ENCODE data around the gene RECK.

RECK gene

GRCh38 chr9:36169166-36169565 lies 132.5 kb downstream of the RECK start, which contains the start of gene CCIN:
Gene CCIN (plus strand): TSS chr9:36169388. CDS start chr9:36169503, 115 bp downstream.
- TF ChIP-seq ELF4 (IDR thresholded peaks at IDR 0.05) = no peak
- no peak for TF ChIP-seq LEF1 (IDR thresholded peaks at IDR 0.05; ENCODE audit: borderline replicate concordance)
- TF ChIP-seq NFRKB (IDR thresholded peaks at IDR 0.05) = no peak
- no peak for TF ChIP-seq SUZ12 (IDR thresholded peaks at IDR 0.05)
- POLR2A ChIA-PET = interaction anchor here (1.7 kb wide), 1 partner anchor 21 kb away, joined by 6 read pairs; the partner anchor contains the start of gene CLTA
- CTCF ChIA-PET = interaction anchor here (0.6 kb wide), 1 partner anchor 67 kb away, joined by 3 read pairs; no protein-coding TSS in a partner anchor
- DNase-seq (ENCODE audit: extremely low spot score) = no peak

- DNase-seq (ENCODE audit: extremely low spot score) = no peak
- POLR2A ChIA-PET = interaction anchor here (1.7 kb wide), 1 partner anchor 21 kb away, joined by 6 read pairs; the partner anchor contains the start of gene CLTA
- TF ChIP-seq L3MBTL2 (conservative IDR thresholded peaks at IDR 0.05) (no peak), HDGF (IDR thresholded peaks at IDR 0.05; ENCODE audit: borderline replicate concordance) (no peak), PKNOX1 (IDR thresholded peaks at IDR 0.05) (no peak), NFRKB (IDR thresholded peaks at IDR 0.05) (no peak), TARDBP (IDR thresholded peaks at IDR 0.05) (no peak), CTBP1 (IDR thresholded peaks at IDR 0.05; ENCODE audit: borderline replicate concordance) (no peak), FOXK2 (IDR thresholded peaks at IDR 0.05) (no peak), SUZ12 (IDR thresholded peaks at IDR 0.05) (no peak), ELF4 (IDR thresholded peaks at IDR 0.05) (no peak), FOXM1 (IDR thresholded peaks at IDR 0.05; ENCODE audit: borderline replicate concordance) (no peak), ZNF384 (IDR thresholded peaks at IDR 0.05) (no peak), BHLHE40 (IDR thresholded peaks at IDR 0.05; ENCODE audit: borderline replicate concordance) (no peak), ARNT (IDR thresholded peaks at IDR 0.05) (no peak), FOXA1 (IDR thresholded peaks at IDR 0.05) (no peak), SP1 (IDR thresholded peaks at IDR 0.05) (no peak), LEF1 (IDR thresholded peaks at IDR 0.05; ENCODE audit: borderline replicate concordance) (no peak)
- CTCF ChIA-PET = interaction anchor here (0.6 kb wide), 1 partner anchor 68 kb away, joined by 3 read pairs; no protein-coding TSS in a partner anchor
Measured at GRCh38 chr9:36169708-36170107, 133.0 kb downstream of the RECK start.

- CTCF ChIA-PET = no interaction called here
- POLR2A ChIA-PET = no interaction called here
- no peak for DNase-seq (ENCODE audit: extremely low spot score)
- TF ChIP-seq TARDBP (IDR thresholded peaks at IDR 0.05) (no peak), SP1 (IDR thresholded peaks at IDR 0.05) (no peak), PKNOX1 (IDR thresholded peaks at IDR 0.05) (no peak), FOXA1 (IDR thresholded peaks at IDR 0.05) (no peak), ELF4 (IDR thresholded peaks at IDR 0.05) (no peak), CTBP1 (IDR thresholded peaks at IDR 0.05; ENCODE audit: borderline replicate concordance) (no peak)
Measured at GRCh38 chr9:36170531-36170930, 133.8 kb downstream of the RECK start.

GRCh38 chr9:36173861-36174260 lies 137.1 kb downstream of the RECK start:
- DNase-seq (ENCODE audit: extremely low spot score) = no peak
- no peak for TF ChIP-seq FOXK2 (IDR thresholded peaks at IDR 0.05)
- TF ChIP-seq BHLHE40 (IDR thresholded peaks at IDR 0.05; ENCODE audit: borderline replicate concordance) = no peak
- no peak for TF ChIP-seq TARDBP (IDR thresholded peaks at IDR 0.05)
- no peak for TF ChIP-seq FOXA1 (IDR thresholded peaks at IDR 0.05)
- TF ChIP-seq L3MBTL2 (conservative IDR thresholded peaks at IDR 0.05) = no peak
- TF ChIP-seq ZNF384 (IDR thresholded peaks at IDR 0.05) = no peak
- TF ChIP-seq ELF4 (IDR thresholded peaks at IDR 0.05) = no peak
- no peak for TF ChIP-seq HDGF (IDR thresholded peaks at IDR 0.05; ENCODE audit: borderline replicate concordance)
- TF ChIP-seq FOXM1 (IDR thresholded peaks at IDR 0.05; ENCODE audit: borderline replicate concordance) = no peak
- TF ChIP-seq NFRKB (IDR thresholded peaks at IDR 0.05) = no peak
- ChIA-PET CTCF (no interaction called here), POLR2A (interaction anchor here (1.6 kb wide), 1 partner anchor 17 kb away, joined by 4 read pairs; no protein-coding TSS in a partner anchor)

Data from HEK293T (cell line).